Measurements from ENCODE around the gene FOXK2.
"Not testable (repeated sequence)": the region's sequence is repeated elsewhere in the genome, so short reads cannot be mapped to it uniquely, and the experiment has no call there.

FOXK2 gene

GRCh38 chr17:82551779-82552457 lies 32.4 kb downstream of the FOXK2 start:
- Histone ChIP-seq H3K4me3 (no peak overlapping the region), H3K9ac (ENCODE audit: insufficient read length) (no peak overlapping the region), H3K9me3 (ENCODE audit: low read depth, low read length) (peaks cover 2% of the 10 kb centered on the region; the same call in 1 of the 2 replicates), H3K27ac (no peak overlapping the region), H3K36me3 (ENCODE audit: insufficient read depth, low read length) (peaks cover 17% of the 10 kb centered on the region)
- no peak for TF ChIP-seq POLR2AphosphoS5 (IDR thresholded peaks at IDR 0.05; ENCODE audit: borderline replicate concordance, low read depth, low read length)
- TF ChIP-seq EZH2 (IDR thresholded peaks at IDR 0.05) = no peak
- TF ChIP-seq FOXP2 (optimal IDR thresholded peaks at IDR 0.05; ENCODE audit: control extremely low read depth, extremely low read length, insufficient read depth) = no peak
- no peak for DNase-seq (ENCODE audit: low read depth, low spot score)

GRCh38 chr17:82552580-82552979 lies 33.0 kb downstream of the FOXK2 start:
- TF ChIP-seq EZH2 (IDR thresholded peaks at IDR 0.05) (no peak), POLR2AphosphoS5 (IDR thresholded peaks at IDR 0.05; ENCODE audit: borderline replicate concordance, low read depth, low read length) (no peak), FOXP2 (optimal IDR thresholded peaks at IDR 0.05; ENCODE audit: control extremely low read depth, extremely low read length, insufficient read depth) (no peak)
- no peaks in the 10 kb centered on the region for H3K9me3 ChIP-seq (ENCODE audit: low read depth, low read length)
- no peak overlapping the region for H3K9ac ChIP-seq (ENCODE audit: insufficient read length)
- H3K4me3 ChIP-seq = no peak overlapping the region
- H3K36me3 ChIP-seq (ENCODE audit: insufficient read depth, low read length) = peaks cover 12% of the 10 kb centered on the region
- no peak overlapping the region for H3K27ac ChIP-seq
- no peak for DNase-seq (ENCODE audit: low read depth, low spot score)

- no peak for TF ChIP-seq FOXP2 (optimal IDR thresholded peaks at IDR 0.05; ENCODE audit: control extremely low read depth, extremely low read length, insufficient read depth)
Observed at GRCh38 chr17:82553210-82553930, 33.8 kb downstream of the FOXK2 start.

GRCh38 chr17:82557510-82557909 lies 38.0 kb downstream of the FOXK2 start:
- not testable (repeated sequence) for H3K4me3 ChIP-seq; H3K9ac ChIP-seq (ENCODE audit: insufficient read length); H3K27ac ChIP-seq; DNase-seq (ENCODE audit: low read depth, low spot score); H3K36me3 ChIP-seq (ENCODE audit: insufficient read depth, low read length); H3K9me3 ChIP-seq (ENCODE audit: low read depth, low read length)

More at GRCh38 chr17:82553210-82553930, 33.8 kb downstream of the FOXK2 start:
- no peak for DNase-seq (ENCODE audit: low read depth, low spot score)
- Histone ChIP-seq H3K9me3 (ENCODE audit: low read depth, low read length) (no peaks in the 10 kb centered on the region), H3K27ac (0 out of 2 replicates have a peak overlapping the region, but pooled peaks have one; percentile 8), H3K36me3 (ENCODE audit: insufficient read depth, low read length) (0 out of 2 replicates have a peak, but pooled peaks cover 4% of the 10 kb centered on the region), H3K4me3 (no peak overlapping the region), H3K9ac (ENCODE audit: insufficient read length) (no peak overlapping the region)

GRCh38 chr17:82559566-82560251 lies 40.2 kb downstream of the FOXK2 start:
- DNase-seq (ENCODE audit: low read depth, low spot score) = no peak
- H3K36me3 ChIP-seq (ENCODE audit: insufficient read depth, low read length) = peaks cover 6% of the 10 kb centered on the region; the same call in 1 of the 2 replicates
- H3K4me3 ChIP-seq = no peak overlapping the region
- no peak for TF ChIP-seq EZH2 (IDR thresholded peaks at IDR 0.05)
- no peak for TF ChIP-seq FOXP2 (optimal IDR thresholded peaks at IDR 0.05; ENCODE audit: control extremely low read depth, extremely low read length, insufficient read depth)
- TF ChIP-seq POLR2AphosphoS5 (IDR thresholded peaks at IDR 0.05; ENCODE audit: borderline replicate concordance, low read depth, low read length) = no peak
- H3K9me3 ChIP-seq (ENCODE audit: low read depth, low read length) = no peaks in the 10 kb centered on the region
- H3K27ac ChIP-seq = no peak overlapping the region
- H3K9ac ChIP-seq (ENCODE audit: insufficient read length) = no peak overlapping the region

- TF ChIP-seq EZH2 (IDR thresholded peaks at IDR 0.05) = no peak
- TF ChIP-seq FOXP2 (optimal IDR thresholded peaks at IDR 0.05; ENCODE audit: control extremely low read depth, extremely low read length, insufficient read depth) = no peak
- no peak for TF ChIP-seq POLR2AphosphoS5 (IDR thresholded peaks at IDR 0.05; ENCODE audit: borderline replicate concordance, low read depth, low read length)
- DNase-seq (ENCODE audit: low read depth, low spot score) = no peak
- H3K27ac ChIP-seq = no peak overlapping the region
Observed at GRCh38 chr17:82560252-82560642, 40.7 kb downstream of the FOXK2 start.

GRCh38 chr17:82560802-82561428 lies 41.4 kb downstream of the FOXK2 start:
- peaks cover 16% of the 10 kb centered on the region for H3K36me3 ChIP-seq (ENCODE audit: insufficient read depth, low read length)
- no peak for DNase-seq (ENCODE audit: low read depth, low spot score)
- H3K9ac ChIP-seq (ENCODE audit: insufficient read length) = no peak overlapping the region
- H3K27ac ChIP-seq = no peak overlapping the region
- H3K4me3 ChIP-seq = no peak overlapping the region
- no peaks in the 10 kb centered on the region for H3K9me3 ChIP-seq (ENCODE audit: low read depth, low read length)
- TF ChIP-seq POLR2AphosphoS5 (IDR thresholded peaks at IDR 0.05; ENCODE audit: borderline replicate concordance, low read depth, low read length) (no peak), FOXP2 (optimal IDR thresholded peaks at IDR 0.05; ENCODE audit: control extremely low read depth, extremely low read length, insufficient read depth) (no peak), EZH2 (IDR thresholded peaks at IDR 0.05) (no peak)

More at GRCh38 chr17:82560252-82560642, 40.7 kb downstream of the FOXK2 start:
- H3K9me3 ChIP-seq (ENCODE audit: low read depth, low read length) = no peaks in the 10 kb centered on the region
- peaks cover 11% of the 10 kb centered on the region for H3K36me3 ChIP-seq (ENCODE audit: insufficient read depth, low read length)
- no peak overlapping the region for H3K9ac ChIP-seq (ENCODE audit: insufficient read length)
- no peak overlapping the region for H3K4me3 ChIP-seq

GRCh38 chr17:82561429-82562035 lies 42.0 kb downstream of the FOXK2 start:
- H3K4me3 ChIP-seq = no peak overlapping the region
- TF ChIP-seq FOXP2 (optimal IDR thresholded peaks at IDR 0.05; ENCODE audit: control extremely low read depth, extremely low read length, insufficient read depth) (no peak), POLR2AphosphoS5 (IDR thresholded peaks at IDR 0.05; ENCODE audit: borderline replicate concordance, low read depth, low read length) (no peak), EZH2 (IDR thresholded peaks at IDR 0.05) (no peak)
- H3K9ac ChIP-seq (ENCODE audit: insufficient read length) = no peak overlapping the region
- DNase-seq (ENCODE audit: low read depth, low spot score) = no peak
- H3K27ac ChIP-seq = 0 out of 2 replicates have a peak overlapping the region, but pooled peaks have one; percentile 31
- no peaks in the 10 kb centered on the region for H3K9me3 ChIP-seq (ENCODE audit: low read depth, low read length)
- H3K36me3 ChIP-seq (ENCODE audit: insufficient read depth, low read length) = peaks cover 22% of the 10 kb centered on the region

- not testable (repeated sequence) for H3K4me3 ChIP-seq; H3K9me3 ChIP-seq (ENCODE audit: low read depth, low read length); H3K9ac ChIP-seq (ENCODE audit: insufficient read length); H3K27ac ChIP-seq; DNase-seq (ENCODE audit: low read depth, low spot score)
- peaks cover 34% of the 10 kb centered on the region for H3K36me3 ChIP-seq (ENCODE audit: insufficient read depth, low read length)
Observed at GRCh38 chr17:82562718-82563220, 43.2 kb downstream of the FOXK2 start.
